IMR-90 (cell line): Measurements from ENCODE around the gene GPC5. TPM values are rescaled to one million over a fixed set of nuclear protein-coding genes. Genes with fewer than 3 reads are reported as not detected.

Experiments used
- ATAC-seq: fragments of 200-7000 bp; cut with Tn5 transposase; 2 replicates; pipeline ENCODE4 v1.9.1; 2020; ENCODE audit warnings: low read depth, mild to moderate bottlenecking, moderate library complexity
- BruUV-seq: library from RNA; stranded (reverse); fragments of 400-500 nt; replicated peaks from 2 replicates; lab custom pipeline; 2021; lab: Mats Ljungman, UMichigan
- CTCF ChIA-PET: fragments of 300-600 bp; formaldehyde crosslinking; extraction: SDS; loops from one replicate; lab custom pipeline; 2021; ENCODE audit warnings: antibody characterized with exemption; lab: Yijun Ruan, JAX
- POLR2A ChIA-PET: fragments of 300-600 bp; sonication (Branson Sonifier 250); formaldehyde crosslinking; loops from one replicate; lab custom pipeline; 2022; ENCODE audit warnings: antibody characterized with exemption; ENCODE audit not compliant: unreplicated experiment; lab: Charles Lee
- DNase-seq: peaks from one replicate; pipeline ENCODE4 v3.0.0; 2013
- H2AFZ ChIP-seq: replicated peaks from 2 replicates; pipeline ENCODE3; 2013; ENCODE audit warnings: low read length, mild to moderate bottlenecking; ENCODE audit not compliant: poor library complexity
- H2AK5ac ChIP-seq: 2 replicates; pipeline ENCODE4 v1.6.1; 2013; ENCODE audit warnings: low read depth, low read length, inconsistent platforms
- H2AK9ac ChIP-seq: replicated peaks from 2 replicates; pipeline ENCODE3; 2013; ENCODE audit warnings: mild to moderate bottlenecking, low read depth, low read length, moderate library complexity; ENCODE audit not compliant: poor library complexity
- H2BK120ac ChIP-seq: 2 replicates; pipeline ENCODE4 v1.6.1; 2013; ENCODE audit warnings: low read depth, low read length, inconsistent platforms
- H2BK15ac ChIP-seq: 3 replicates; pipeline ENCODE4 v1.6.1; 2013; ENCODE audit warnings: low read depth, low read length, inconsistent platforms
- H2BK20ac ChIP-seq: 2 replicates; pipeline ENCODE4 v1.6.1; 2013; ENCODE audit warnings: low read depth, mild to moderate bottlenecking, inconsistent platforms, low read length, moderate library complexity
- H2BK5ac ChIP-seq: 2 replicates; pipeline ENCODE4 v1.6.1; 2013; ENCODE audit warnings: mild to moderate bottlenecking, low read depth, low read length, inconsistent platforms; ENCODE audit not compliant: poor library complexity, severe bottlenecking
- H3K14ac ChIP-seq: replicated peaks from 2 replicates; pipeline ENCODE4 v1.6.1; 2013; ENCODE audit warnings: low read depth, low read length, inconsistent platforms
- H3K18ac ChIP-seq: 2 replicates; pipeline ENCODE4 v1.6.1; 2013; ENCODE audit warnings: low read depth, low read length, control low read depth
- H3K23ac ChIP-seq: 2 replicates; pipeline ENCODE4 v1.6.1; 2013; ENCODE audit warnings: low read depth, low read length, inconsistent platforms
- H3K27ac ChIP-seq: 2 replicates; pipeline ENCODE4 v1.5.1; 2013; ENCODE audit warnings: mild to moderate bottlenecking, control low read depth, low read length; ENCODE audit not compliant: insufficient read depth
- H3K27me3 ChIP-seq: 2 replicates; pipeline ENCODE4 v1.6.1; 2013; ENCODE audit warnings: low read length; ENCODE audit not compliant: control insufficient read depth, insufficient read depth
- H3K36me3 ChIP-seq: 2 replicates; pipeline ENCODE4 v1.6.1; 2013; ENCODE audit warnings: low read length, mixed read lengths; ENCODE audit not compliant: control insufficient read depth, insufficient read depth
- H3K4ac ChIP-seq: 2 replicates; pipeline ENCODE4 v1.6.1; 2013; ENCODE audit warnings: low read depth, low read length, inconsistent platforms
- H3K4me1 ChIP-seq: 2 replicates; pipeline ENCODE4 v1.6.1; 2013; ENCODE audit warnings: low read length, mixed read lengths; ENCODE audit not compliant: control insufficient read depth, insufficient read depth
- H3K4me2 ChIP-seq: 2 replicates; pipeline ENCODE4 v1.6.1; 2013; ENCODE audit warnings: low read depth, mild to moderate bottlenecking, control low read depth, low read length, moderate library complexity
- H3K4me3 ChIP-seq: 2 replicates; pipeline ENCODE4 v1.5.1; 2013; ENCODE audit warnings: low read depth, mild to moderate bottlenecking, control low read depth, low read length, moderate library complexity; ENCODE audit not compliant: insufficient read depth
- H3K56ac ChIP-seq: 2 replicates; pipeline ENCODE4 v1.6.1; 2013; ENCODE audit warnings: low read length, inconsistent platforms; ENCODE audit not compliant: insufficient read depth; ENCODE audit errors: extremely low read depth
- H3K79me1 ChIP-seq, 2 experiments: 2 replicates each; pipeline ENCODE4 v1.6.1; 2013; ENCODE audit warnings: low read length in 2 of 2, inconsistent platforms in 1 of 2, low read depth in 1 of 2
- H3K9ac ChIP-seq: 2 replicates; pipeline ENCODE4 v1.6.1; 2013; ENCODE audit warnings: low read depth, low read length, control low read depth
- H3K9me1 ChIP-seq: 2 replicates; pipeline ENCODE4 v1.6.1; 2013; ENCODE audit warnings: low read length, inconsistent platforms; ENCODE audit not compliant: insufficient read depth
- H3K9me3 ChIP-seq: 2 replicates; pipeline ENCODE4 v1.6.1; 2013; ENCODE audit warnings: low read length; ENCODE audit not compliant: control insufficient read depth, insufficient read depth
- H4K20me1 ChIP-seq: 2 replicates; pipeline ENCODE4 v1.6.1; 2013; ENCODE audit warnings: low read length, inconsistent platforms; ENCODE audit not compliant: insufficient read depth
- H4K5ac ChIP-seq: 2 replicates; pipeline ENCODE4 v1.6.1; 2013; ENCODE audit warnings: mild to moderate bottlenecking, low read depth, low read length, control low read depth
- H4K8ac ChIP-seq, 2 experiments: 2 replicates each; pipeline ENCODE4 v1.6.1; 2013; ENCODE audit warnings: low read depth in 2 of 2, low read length in 2 of 2, control low read depth in 1 of 2, inconsistent platforms in 1 of 2
- H4K91ac ChIP-seq: 2 replicates; pipeline ENCODE4 v1.6.1; 2013; ENCODE audit warnings: low read depth, low read length, inconsistent platforms; ENCODE audit not compliant: insufficient read depth
- CHD1 ChIP-seq: IDR thresholded peaks from 2 replicates; pipeline ENCODE4 v1.6.1; 2012; ENCODE audit warnings: low read depth, low read length, improper control_type of control experiment
- RCOR1 ChIP-seq: IDR thresholded peaks from 2 replicates; pipeline ENCODE4 v1.6.1; 2012; ENCODE audit warnings: mild to moderate bottlenecking, low read length, improper control_type of control experiment; ENCODE audit not compliant: insufficient replicate concordance
- RFX5 ChIP-seq: IDR thresholded peaks from 2 replicates; pipeline ENCODE4 v1.8.0; 2012; ENCODE audit warnings: low read depth, mild to moderate bottlenecking, low read length, moderate library complexity
- SMC3 ChIP-seq: fragments of 150-350 bp; IDR thresholded peaks from 2 replicates; pipeline ENCODE4 v1.6.1; 2016; ENCODE audit warnings: low read depth, mild to moderate bottlenecking, antibody characterized with exemption, low read length, moderate library complexity
- WGBS, 2 experiments: methylation state at CpG; one replicate each; pipeline versions ENCODE4 v1.1.5 to v1.1.7; 2013; ENCODE audit warnings: missing lambda C conversion rate in 2 of 2; ENCODE audit not compliant: insufficient read length in 1 of 2; ENCODE audit errors: extremely low coverage in 2 of 2; 5-methylcytosine and 5-hydroxymethylcytosine counted together
- dilution Hi-C: fragments of 300-500 bp; cut with HindIII; formaldehyde crosslinking; loops from one replicate; pipeline ENCODE4 v1.14.3; 2018; ENCODE audit warnings: low sequenced_read_pairs; ENCODE audit not compliant: unreplicated experiment
- in situ Hi-C: fragments of 300-500 bp; cut with MboI; formaldehyde crosslinking; loops from 3 replicates; pipeline ENCODE4 v1.14.3; 2019; ENCODE audit warnings: low sequenced_read_pairs, inconsistent platforms, mixed read lengths
- intact Hi-C: fragments of 100-400 bp; cut with micrococcal nuclease; formaldehyde crosslinking; loops from 2 replicates; pipeline ENCODE4 v1.10.0; 2022
- polyA plus RNA-seq, 3 experiments: library from polyadenylated mRNA; depleted of rRNA; stranded (reverse); fragments of >200 nt; gene quantifications; 2 replicates each; pipeline ENCODE4 v1.2.3, GENCODE V29; 2012; ENCODE audit warnings: low replicate concordance in 1 of 3
- total RNA-seq: library from RNA; depleted of rRNA; stranded (reverse); fragments of >200 nt; gene quantifications from 2 replicates; pipeline ENCODE4 v1.2.3, GENCODE V29; 2012

GPC5 gene
- total and polyA plus RNA-seq, 2 of the 4 experiments (the other 2 are of a cell fraction) = 0.94 to 1.8 TPM

DNA sequence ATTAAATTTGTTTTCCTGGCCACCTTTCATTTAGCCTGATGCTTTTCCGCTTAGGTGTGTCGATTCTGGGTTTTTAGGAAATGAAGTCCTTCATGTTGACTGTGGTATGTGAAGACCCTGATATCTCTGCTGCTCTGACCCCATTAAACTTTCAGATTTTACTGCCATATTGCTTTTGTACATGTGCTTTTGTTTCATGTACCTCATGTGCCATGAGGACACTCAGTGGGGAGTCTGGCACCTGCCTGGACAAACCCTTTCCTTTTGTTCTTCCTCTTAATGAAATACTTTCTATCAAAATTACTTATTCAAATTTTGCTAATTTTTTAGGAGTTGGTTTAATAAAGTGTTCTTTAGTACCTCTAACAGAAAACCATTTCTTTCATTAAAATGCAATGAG is 774.8 kb downstream of the GPC5 start:
- H3K4ac ChIP-seq = no peak overlapping the region
- no peak overlapping the region for H2AK5ac ChIP-seq
- no peak overlapping the region for H3K23ac ChIP-seq
- H4K8ac ChIP-seq = no peak overlapping the region
- no peaks in the 10 kb centered on the region for H4K20me1 ChIP-seq
- H3K4me3 ChIP-seq = no peak overlapping the region
- CTCF ChIA-PET = interaction anchor here (0.7 kb wide), 1 partner anchor 22 kb away, joined by 3 read pairs; no protein-coding TSS in a partner anchor
- H2BK120ac ChIP-seq = no peak overlapping the region
- no peak overlapping the region for H3K27ac ChIP-seq
- no peaks in the 10 kb centered on the region for H3K9me3 ChIP-seq
- H3K36me3 ChIP-seq = no peaks in the 10 kb centered on the region
- DNase-seq (no peak), ATAC-seq (no peak)
- TF ChIP-seq RCOR1 (no peak), SMC3 (no peak), RFX5 (no peak), CHD1 (no peak)
- H2BK15ac ChIP-seq = no peak overlapping the region
- H2AK9ac ChIP-seq = no peak overlapping the region
- H3K27me3 ChIP-seq = no peaks in the 10 kb centered on the region
- H2BK5ac ChIP-seq = no peak overlapping the region
- in situ Hi-C loops (no loop called here), intact Hi-C loops (no loop called here), dilution Hi-C loops (no loop called here)
- no peak overlapping the region for H3K14ac ChIP-seq
- BruUV-seq = no TSS peak
- H3K56ac ChIP-seq = no peak overlapping the region
- no peak overlapping the region for H4K5ac ChIP-seq
- no CpG with 5 or more reads among the region's 2 CpGs for WGBS, 2 experiments
- H3K79me1 ChIP-seq = no peaks in the 10 kb centered on the region
- H3K9me1 ChIP-seq = no peaks in the 10 kb centered on the region
- no peaks in the 10 kb centered on the region for H3K4me1 ChIP-seq
- no peak overlapping the region for H3K9ac ChIP-seq
- H2BK20ac ChIP-seq = no peak overlapping the region
- POLR2A ChIA-PET = no interaction called here
- H3K18ac ChIP-seq = no peak overlapping the region
- H2AFZ ChIP-seq = no peak overlapping the region
- no peak overlapping the region for H4K91ac ChIP-seq
- no peak overlapping the region for H3K4me2 ChIP-seq
